Keratinocyte (primary cell): ENCODE results near the gene ACKR3. TPM values are rescaled to one million over a fixed set of nuclear protein-coding genes. Genes with fewer than 3 reads are reported as not detected.

Experiments used
- DNase-seq: peaks from one replicate; pipeline ENCODE4 v3.0.0-alpha.2; 2011; ENCODE audit warnings: low read depth, missing footprints, low spot score
- FAIRE-seq: peaks from 2 replicates; lab custom pipeline; 2011; peaks lifted over from hg19 to GRCh38; lab: Jason Lieb, UNC
- H2AFZ ChIP-seq: 2 replicates; pipeline ENCODE4 v1.6.0; 2012; ENCODE audit warnings: low read length, control low read depth, inconsistent platforms; ENCODE audit not compliant: control insufficient read depth
- H3K27ac ChIP-seq: 2 replicates; pipeline ENCODE4 v1.5.1; 2011; ENCODE audit warnings: low read length; ENCODE audit not compliant: control insufficient read depth, insufficient read depth
- H3K27me3 ChIP-seq: 3 replicates; pipeline ENCODE4 v1.6.0; 2011; ENCODE audit warnings: low read length; ENCODE audit not compliant: control insufficient read depth, insufficient read depth; ENCODE audit errors: extremely low read depth
- H3K36me3 ChIP-seq, 2 experiments: 2 replicates in 1 of 2; 3 replicates in 1 of 2; pipeline ENCODE4 v1.5.1; 2011; ENCODE audit warnings: low read length in 2 of 2, mild to moderate bottlenecking in 1 of 2; ENCODE audit not compliant: control insufficient read depth in 2 of 2, insufficient read depth in 2 of 2; ENCODE audit errors: extremely low read depth in 1 of 2
- H3K4me1 ChIP-seq: 3 replicates; pipeline ENCODE4 v1.5.1; 2011; ENCODE audit warnings: low read length; ENCODE audit not compliant: control insufficient read depth, insufficient read depth; ENCODE audit errors: extremely low read depth
- H3K4me2 ChIP-seq: 3 replicates; pipeline ENCODE4 v1.6.0; 2011; ENCODE audit warnings: low read depth, low read length; ENCODE audit not compliant: control insufficient read depth, insufficient read depth; ENCODE audit errors: extremely low read depth
- H3K4me3 ChIP-seq, 3 experiments: fragments of 200-600 bp in 1 of 3; sonication (generic) in 1 of 3; 2 replicates in 2 of 3; 3 replicates in 1 of 3; pipeline ENCODE4 v1.5.1; 2011 to 2016; ENCODE audit warnings: low read length in 3 of 3, mild to moderate bottlenecking in 3 of 3, control low read depth in 2 of 3, inconsistent platforms in 1 of 3, low read depth in 1 of 3, mixed read lengths in 1 of 3, mixed run types in 1 of 3, moderate library complexity in 1 of 3; ENCODE audit not compliant: control insufficient read depth in 2 of 3, insufficient read depth in 2 of 3; ENCODE audit errors: extremely low read depth in 1 of 3
- H3K79me2 ChIP-seq: 2 replicates; pipeline ENCODE4 v1.6.0; 2012; ENCODE audit warnings: low read length; ENCODE audit not compliant: control insufficient read depth, insufficient read depth
- H3K9ac ChIP-seq: 3 replicates; pipeline ENCODE4 v1.6.0; 2011; ENCODE audit warnings: low read length; ENCODE audit not compliant: control insufficient read depth, insufficient read depth; ENCODE audit errors: extremely low read depth
- H3K9me1 ChIP-seq: 3 replicates; pipeline ENCODE4 v1.6.0; 2011; ENCODE audit warnings: low read length; ENCODE audit not compliant: control insufficient read depth, insufficient read depth; ENCODE audit errors: extremely low read depth
- H3K9me3 ChIP-seq: 2 replicates; pipeline ENCODE4 v1.5.1; 2012; ENCODE audit warnings: low read depth, low read length; ENCODE audit not compliant: control insufficient read depth
- H4K20me1 ChIP-seq: 3 replicates; pipeline ENCODE4 v1.6.0; 2011; ENCODE audit warnings: low read length; ENCODE audit not compliant: control insufficient read depth, insufficient read depth; ENCODE audit errors: extremely low read depth
- EZH2 ChIP-seq: IDR thresholded peaks from one replicate; pipeline ENCODE4 v1.6.1; 2012; ENCODE audit warnings: inconsistent platforms, mild to moderate bottlenecking, low read length, moderate library complexity
- dilution Hi-C: fragments of 300-500 bp; cut with MboI; formaldehyde crosslinking; loops from one replicate; pipeline ENCODE4 v1.7.0; 2020; ENCODE audit warnings: low sequenced_read_pairs; ENCODE audit not compliant: extremely low pct_ligation_motif_present
- polyA plus RNA-seq, 5 experiments: library from polyadenylated mRNA; depleted of rRNA in 3 of 5; stranded (reverse) in 3 of 5; stranded (forward) in 1 of 5; unstranded in 1 of 5; fragments of >200 nt; gene quantifications; 1 replicate in 1 of 5; 2 replicates in 3 of 5; 3 replicates in 1 of 5; pipeline versions ENCODE4 v1.2.1 to v1.2.3, GENCODE V29; 2011 to 2012; ENCODE audit warnings: missing spikeins in 2 of 5, low read depth in 1 of 5, low replicate concordance in 1 of 5
- TF ChIP-seq, protein P1 (sequence below), 3 experiments: IDR thresholded peaks in 1 of 3; conservative IDR thresholded peaks in 1 of 3; optimal IDR thresholded peaks in 1 of 3; 2 replicates in 2 of 3; 3 replicates in 1 of 3; pipeline versions ENCODE3 to v1.5.1; 2011; ENCODE audit warnings: low read length in 3 of 3, mild to moderate bottlenecking in 3 of 3, moderate library complexity in 2 of 3, control low read depth in 1 of 3, inconsistent platforms in 1 of 3; ENCODE audit not compliant: insufficient read depth in 2 of 3; ENCODE audit errors: extremely low read depth in 1 of 3

ACKR3 gene
- polyA plus RNA-seq, 1 donor (not counting 4 experiments of a cell fraction or from before 2014, with no cell fraction given): 29.4 TPM

DNA sequence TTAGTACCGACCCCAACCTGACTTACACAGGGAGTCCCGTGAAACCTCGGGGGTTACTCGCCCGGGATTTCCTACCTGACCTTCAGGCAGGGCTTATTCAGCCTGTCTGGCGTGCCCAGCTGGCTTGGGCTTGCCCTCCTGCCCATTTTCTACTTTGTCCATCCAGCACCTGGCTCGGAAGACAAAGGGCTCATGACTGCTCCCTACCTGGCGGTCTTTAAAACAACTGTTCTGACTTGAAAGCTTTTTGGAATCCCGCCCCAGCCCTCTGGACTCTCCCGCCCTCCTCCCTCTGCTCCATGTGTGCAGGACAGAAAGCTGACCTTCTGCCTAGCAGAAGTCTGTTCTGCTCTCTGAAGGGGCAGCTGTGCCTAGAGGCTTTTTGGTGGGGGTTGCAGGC lies 43.1 kb downstream of the ACKR3 start:
- Histone ChIP-seq H3K4me1 (peaks cover 3% of the 10 kb centered on the region), H3K4me3 (no peak overlapping the region), H3K27me3 (peaks cover 4% of the 10 kb centered on the region), H2AFZ (no peak overlapping the region), H3K9me1 (no peaks in the 10 kb centered on the region), H3K27ac (no peak overlapping the region), H3K79me2 (no peaks in the 10 kb centered on the region), H4K20me1 (no peaks in the 10 kb centered on the region), H3K9ac (no peak overlapping the region), H3K36me3 (no peaks in the 10 kb centered on the region), H3K4me2 (no peak overlapping the region), H3K9me3 (no peaks in the 10 kb centered on the region)
- dilution Hi-C loops: no loop called here
- FAIRE-seq (no peak), DNase-seq (no peak)
- no peak for TF ChIP-seq EZH2

DNA sequence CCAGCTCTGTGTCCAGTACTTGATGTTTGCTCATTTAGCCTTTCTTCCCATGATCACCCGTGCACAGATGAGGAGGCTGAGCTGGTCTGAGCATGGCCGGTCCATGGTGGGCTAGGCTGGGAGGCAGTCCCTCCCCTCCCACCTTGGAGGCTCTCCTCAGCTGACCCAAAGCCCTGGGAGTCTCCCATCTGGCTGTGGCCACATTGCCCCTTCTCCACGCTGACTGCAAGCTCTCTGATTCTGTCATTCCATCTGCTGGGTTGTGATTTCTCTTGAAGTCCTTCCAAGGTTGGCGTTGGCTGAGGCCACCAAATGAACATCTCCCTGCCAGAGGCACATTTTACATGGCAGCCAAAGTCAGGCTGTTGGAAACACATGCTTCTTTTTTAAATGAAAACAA lies 44.0 kb downstream of the ACKR3 start:
- Histone ChIP-seq H3K4me1 (peaks cover 3% of the 10 kb centered on the region), H2AFZ (no peak overlapping the region), H3K9ac (no peak overlapping the region), H3K79me2 (no peaks in the 10 kb centered on the region), H4K20me1 (no peaks in the 10 kb centered on the region), H3K36me3 (no peaks in the 10 kb centered on the region), H3K9me1 (no peaks in the 10 kb centered on the region), H3K27ac (no peak overlapping the region), H3K27me3 (peaks cover 5% of the 10 kb centered on the region), H3K4me2 (no peak overlapping the region), H3K9me3 (no peaks in the 10 kb centered on the region), H3K4me3 (no peak overlapping the region)
- dilution Hi-C loops: no loop called here
- no peak for TF ChIP-seq EZH2
- TF ChIP-seq, protein P1, sequence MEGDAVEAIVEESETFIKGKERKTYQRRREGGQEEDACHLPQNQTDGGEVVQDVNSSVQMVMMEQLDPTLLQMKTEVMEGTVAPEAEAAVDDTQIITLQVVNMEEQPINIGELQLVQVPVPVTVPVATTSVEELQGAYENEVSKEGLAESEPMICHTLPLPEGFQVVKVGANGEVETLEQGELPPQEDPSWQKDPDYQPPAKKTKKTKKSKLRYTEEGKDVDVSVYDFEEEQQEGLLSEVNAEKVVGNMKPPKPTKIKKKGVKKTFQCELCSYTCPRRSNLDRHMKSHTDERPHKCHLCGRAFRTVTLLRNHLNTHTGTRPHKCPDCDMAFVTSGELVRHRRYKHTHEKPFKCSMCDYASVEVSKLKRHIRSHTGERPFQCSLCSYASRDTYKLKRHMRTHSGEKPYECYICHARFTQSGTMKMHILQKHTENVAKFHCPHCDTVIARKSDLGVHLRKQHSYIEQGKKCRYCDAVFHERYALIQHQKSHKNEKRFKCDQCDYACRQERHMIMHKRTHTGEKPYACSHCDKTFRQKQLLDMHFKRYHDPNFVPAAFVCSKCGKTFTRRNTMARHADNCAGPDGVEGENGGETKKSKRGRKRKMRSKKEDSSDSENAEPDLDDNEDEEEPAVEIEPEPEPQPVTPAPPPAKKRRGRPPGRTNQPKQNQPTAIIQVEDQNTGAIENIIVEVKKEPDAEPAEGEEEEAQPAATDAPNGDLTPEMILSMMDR (optimal IDR thresholded peaks at IDR 0.05 in 1 of 3, IDR thresholded peaks at IDR 0.05 in 1 of 3, conservative IDR thresholded peaks at IDR 0.05 in 1 of 3; ENCODE audit: extremely low read depth in 1 of 3, insufficient read depth in 2 of 3, low read length in 3 of 3): no peak
- DNase-seq: no peak
- no peak for FAIRE-seq

- Histone ChIP-seq H3K79me2 (no peaks in the 10 kb centered on the region), H2AFZ (no peak overlapping the region), H3K9ac (no peak overlapping the region), H4K20me1 (no peaks in the 10 kb centered on the region), H3K27me3 (peaks cover 14% of the 10 kb centered on the region), H3K9me1 (no peaks in the 10 kb centered on the region), H3K4me1 (peaks cover 3% of the 10 kb centered on the region), H3K4me2 (no peak overlapping the region), H3K4me3 (no peak overlapping the region), H3K36me3 (no peaks in the 10 kb centered on the region), H3K27ac (no peak overlapping the region), H3K9me3 (no peaks in the 10 kb centered on the region)
- dilution Hi-C loops: no loop called here
- DNase-seq: no peak
- TF ChIP-seq, protein P1 (optimal IDR thresholded peaks at IDR 0.05 in 1 of 3, IDR thresholded peaks at IDR 0.05 in 1 of 3, conservative IDR thresholded peaks at IDR 0.05 in 1 of 3; ENCODE audit: extremely low read depth in 1 of 3, insufficient read depth in 2 of 3, low read length in 3 of 3): no peak
- no peak for TF ChIP-seq EZH2
- no peak for FAIRE-seq
Measured at GRCh38 chr2:236614551-236614950, 44.9 kb downstream of the ACKR3 start.
